ENCODE measurements around the gene LRP3.
A peak's percentile ranks its signal among the peaks of the same experiment; 100 is the strongest.

The LRP3 gene

GRCh38 chr19:33235269-33235995 lies 41.3 kb downstream of the LRP3 start:
- H3K4me2 ChIP-seq (ENCODE audit: low read length): no peak overlapping the region

GRCh38 chr19:33235996-33236350 lies 41.8 kb downstream of the LRP3 start:
- Histone ChIP-seq H3K79me2 (ENCODE audit: control insufficient read depth, low read length) (no peaks in the 10 kb centered on the region), H3K27me3 (ENCODE audit: control insufficient read depth, low read length) (no peaks in the 10 kb centered on the region), H3K4me2 (ENCODE audit: low read length) (no peak overlapping the region), H3K36me3 (ENCODE audit: control insufficient read depth, low read length) (no peaks in the 10 kb centered on the region), H3K4me3 (ENCODE audit: low read length) (no peak overlapping the region), H4K20me1 (ENCODE audit: control insufficient read depth, insufficient read depth, low read depth, low read length) (no peaks in the 10 kb centered on the region), H3K27ac (ENCODE audit: low read depth, low read length) (no peak overlapping the region), H3K4me1 (ENCODE audit: control insufficient read depth, low read length) (no peaks in the 10 kb centered on the region), H3K9me2 (replicated peaks; ENCODE audit: control insufficient read depth, low read length) (no peaks in the 10 kb centered on the region), H3K9me3 (ENCODE audit: control insufficient read depth, insufficient read depth, low read length) (no peaks in the 10 kb centered on the region), H3F3A (ENCODE audit: control insufficient read depth, insufficient read depth) (no peaks in the 10 kb centered on the region)
- TF ChIP-seq, protein P1, sequence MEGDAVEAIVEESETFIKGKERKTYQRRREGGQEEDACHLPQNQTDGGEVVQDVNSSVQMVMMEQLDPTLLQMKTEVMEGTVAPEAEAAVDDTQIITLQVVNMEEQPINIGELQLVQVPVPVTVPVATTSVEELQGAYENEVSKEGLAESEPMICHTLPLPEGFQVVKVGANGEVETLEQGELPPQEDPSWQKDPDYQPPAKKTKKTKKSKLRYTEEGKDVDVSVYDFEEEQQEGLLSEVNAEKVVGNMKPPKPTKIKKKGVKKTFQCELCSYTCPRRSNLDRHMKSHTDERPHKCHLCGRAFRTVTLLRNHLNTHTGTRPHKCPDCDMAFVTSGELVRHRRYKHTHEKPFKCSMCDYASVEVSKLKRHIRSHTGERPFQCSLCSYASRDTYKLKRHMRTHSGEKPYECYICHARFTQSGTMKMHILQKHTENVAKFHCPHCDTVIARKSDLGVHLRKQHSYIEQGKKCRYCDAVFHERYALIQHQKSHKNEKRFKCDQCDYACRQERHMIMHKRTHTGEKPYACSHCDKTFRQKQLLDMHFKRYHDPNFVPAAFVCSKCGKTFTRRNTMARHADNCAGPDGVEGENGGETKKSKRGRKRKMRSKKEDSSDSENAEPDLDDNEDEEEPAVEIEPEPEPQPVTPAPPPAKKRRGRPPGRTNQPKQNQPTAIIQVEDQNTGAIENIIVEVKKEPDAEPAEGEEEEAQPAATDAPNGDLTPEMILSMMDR (IDR thresholded peaks at IDR 0.05; ENCODE audit: low read depth, low read length, poor library complexity, severe bottlenecking): no peak
- TF ChIP-seq EZH2phosphoT487 (IDR thresholded peaks at IDR 0.05; ENCODE audit: borderline replicate concordance, low read length): no peak

More at GRCh38 chr19:33235269-33235995, 41.3 kb downstream of the LRP3 start:
- Histone ChIP-seq H3K4me1 (ENCODE audit: control insufficient read depth, low read length) (no peaks in the 10 kb centered on the region), H3K4me3 (ENCODE audit: low read length) (no peak overlapping the region), H3K9me2 (replicated peaks; ENCODE audit: control insufficient read depth, low read length) (no peaks in the 10 kb centered on the region), H3F3A (ENCODE audit: control insufficient read depth, insufficient read depth) (no peaks in the 10 kb centered on the region), H3K27ac (ENCODE audit: low read depth, low read length) (no peak overlapping the region), H3K36me3 (ENCODE audit: control insufficient read depth, low read length) (no peaks in the 10 kb centered on the region), H3K9me3 (ENCODE audit: control insufficient read depth, insufficient read depth, low read length) (no peaks in the 10 kb centered on the region), H3K79me2 (ENCODE audit: control insufficient read depth, low read length) (no peaks in the 10 kb centered on the region), H4K20me1 (ENCODE audit: control insufficient read depth, insufficient read depth, low read depth, low read length) (no peaks in the 10 kb centered on the region), H3K27me3 (ENCODE audit: control insufficient read depth, low read length) (no peaks in the 10 kb centered on the region)
- TF ChIP-seq, protein P1 (IDR thresholded peaks at IDR 0.05; ENCODE audit: low read depth, low read length, poor library complexity, severe bottlenecking): peak; percentile 90
- no peak for TF ChIP-seq EZH2phosphoT487 (IDR thresholded peaks at IDR 0.05; ENCODE audit: borderline replicate concordance, low read length)

GRCh38 chr19:33236696-33237390 lies 42.7 kb downstream of the LRP3 start:
- H3K9me2 ChIP-seq (replicated peaks; ENCODE audit: control insufficient read depth, low read length): no peaks in the 10 kb centered on the region
- TF ChIP-seq, protein P1 (IDR thresholded peaks at IDR 0.05; ENCODE audit: low read depth, low read length, poor library complexity, severe bottlenecking): no peak
- no peak for TF ChIP-seq EZH2phosphoT487 (IDR thresholded peaks at IDR 0.05; ENCODE audit: borderline replicate concordance, low read length)
- no peak overlapping the region for H3K27ac ChIP-seq (ENCODE audit: low read depth, low read length)
- no peaks in the 10 kb centered on the region for H3K27me3 ChIP-seq (ENCODE audit: control insufficient read depth, low read length)
- no peaks in the 10 kb centered on the region for H4K20me1 ChIP-seq (ENCODE audit: control insufficient read depth, insufficient read depth, low read depth, low read length)
- H3K9me3 ChIP-seq (ENCODE audit: control insufficient read depth, insufficient read depth, low read length): no peaks in the 10 kb centered on the region
- no peaks in the 10 kb centered on the region for H3K4me1 ChIP-seq (ENCODE audit: control insufficient read depth, low read length)
- H3K79me2 ChIP-seq (ENCODE audit: control insufficient read depth, low read length): no peaks in the 10 kb centered on the region
- no peak overlapping the region for H3K4me2 ChIP-seq (ENCODE audit: low read length)
- no peak overlapping the region for H3K4me3 ChIP-seq (ENCODE audit: low read length)
- H3F3A ChIP-seq (ENCODE audit: control insufficient read depth, insufficient read depth): no peaks in the 10 kb centered on the region
- no peaks in the 10 kb centered on the region for H3K36me3 ChIP-seq (ENCODE audit: control insufficient read depth, low read length)

Measured in DOHH2 (cell line).